Stimulated activated CD8-positive, alpha-beta memory T cell treated with anti-CD3 and anti-CD28 coated beads, Interleukin-12 subunit alpha, Interleukin-12 subunit beta, amount 100 ng/mL, for 1 hour (primary cell): ENCODE results near the gene SEMA4B.
"Not testable (repeated sequence)": the region's sequence is repeated elsewhere in the genome, so short reads cannot be mapped to it uniquely, and the experiment has no call there.

Experiments
- DNase-seq: peaks from one replicate; pipeline ENCODE4 v3.0.0-alpha.2; 2020; ENCODE audit warnings: low read depth

Gene SEMA4B

GRCh38 chr15:90201130-90201943 lies at the start of gene SEMA4B:
Gene SEMA4B (plus strand): TSS chr15:90201330. CDS start chr15:90201579, 249 bp downstream.
- peak; percentile 51 for DNase-seq

GRCh38 chr15:90151989-90152645 lies 49.0 kb upstream of the SEMA4B start:
- DNase-seq, result no peak

- no peak for DNase-seq
Measured at GRCh38 chr15:90153658-90154057, 47.5 kb upstream of the SEMA4B start.

- no peak for DNase-seq
Measured at GRCh38 chr15:90154246-90154645, 46.9 kb upstream of the SEMA4B start.

GRCh38 chr15:90154861-90155626 lies 46.1 kb upstream of the SEMA4B start:
- DNase-seq, result no peak

GRCh38 chr15:90159213-90159612 lies 41.9 kb upstream of the SEMA4B start:
- DNase-seq, result no peak

- DNase-seq, result no peak
Measured at GRCh38 chr15:90160781-90161727, 40.1 kb upstream of the SEMA4B start.

GRCh38 chr15:90161950-90162361 lies 39.2 kb upstream of the SEMA4B start:
- no peak for DNase-seq

GRCh38 chr15:90162956-90163355 lies 38.2 kb upstream of the SEMA4B start:
- no peak for DNase-seq

GRCh38 chr15:90164239-90164638 lies 36.9 kb upstream of the SEMA4B start:
- DNase-seq, result not testable (repeated sequence)

GRCh38 chr15:90165157-90165556 lies 36.0 kb upstream of the SEMA4B start:
- no peak for DNase-seq

- DNase-seq, result no peak
Measured at GRCh38 chr15:90165659-90166489, 35.3 kb upstream of the SEMA4B start.

- no peak for DNase-seq
Measured at GRCh38 chr15:90167121-90167520, 34.0 kb upstream of the SEMA4B start.

GRCh38 chr15:90171623-90172022 lies 29.5 kb upstream of the SEMA4B start:
- no peak for DNase-seq

GRCh38 chr15:90173372-90173771 lies 27.8 kb upstream of the SEMA4B start:
- no peak for DNase-seq

GRCh38 chr15:90174140-90174875 lies 26.8 kb upstream of the SEMA4B start:
- DNase-seq, result no peak

GRCh38 chr15:90177012-90177411 lies 24.1 kb upstream of the SEMA4B start:
- DNase-seq, result no peak

GRCh38 chr15:90178468-90179435 lies 22.4 kb upstream of the SEMA4B start:
- no peak for DNase-seq

- no peak for DNase-seq
Measured at GRCh38 chr15:90181776-90182175, 19.4 kb upstream of the SEMA4B start.
